ENCODE measurements around the gene GLCCI1. TPM values are rescaled to one million over a fixed set of nuclear protein-coding genes. Genes with fewer than 3 reads are reported as not detected.

GLCCI1 gene
- polyA plus RNA-seq, 2 of the 4 experiments (the other 2 are of a cell fraction), result 1.2 to 2.8 TPM

DNA sequence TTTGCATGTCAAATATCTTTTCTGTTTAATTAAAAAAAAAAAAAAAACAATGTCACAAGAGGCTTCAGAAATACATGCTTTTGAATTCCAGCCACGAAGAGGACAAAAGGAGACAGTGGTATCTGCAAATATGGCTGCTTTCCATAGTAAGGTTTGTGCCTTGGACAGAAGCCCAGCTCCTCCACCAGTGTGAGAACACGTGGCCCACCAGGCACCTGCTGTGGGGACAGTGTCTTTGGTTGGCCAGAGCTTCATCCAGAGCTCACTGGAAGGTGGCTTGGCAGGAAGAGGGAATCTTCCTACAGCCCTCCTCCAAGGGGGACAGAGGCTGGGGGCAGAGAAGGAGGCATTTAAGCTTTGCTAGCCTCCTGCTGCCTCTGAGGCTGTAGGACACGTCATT lies 144.6 kb downstream of the GLCCI1 start:
- Histone ChIP-seq H3K4me3 (no peak overlapping the region), H3K4me1 (no peaks in the 10 kb centered on the region), H3K9me3 (no peaks in the 10 kb centered on the region), H3K4me2 (no peak overlapping the region), H3K27ac (no peak overlapping the region)
- no peak for ATAC-seq
- ChIA-PET POLR2A (no interaction called here), CTCF (no interaction called here)
- no peak for FAIRE-seq
- no peak for DNase-seq (ENCODE audit: low read depth in 1 of 2, low spot score in 1 of 2)
- 42% methylated on average over 3 of the region's 3 CpGs for WGBS (ENCODE audit: missing lambda C conversion rate)
- TF ChIP-seq ESRRA (IDR thresholded peaks at IDR 0.05; ENCODE audit: borderline replicate concordance, low read length) (no peak), CHD4 (IDR thresholded peaks at IDR 0.05; ENCODE audit: borderline replicate concordance) (no peak), TFCP2L1 (CRISPR knock-in tag; IDR thresholded peaks at IDR 0.05) (no peak), BHLHE40 (IDR thresholded peaks at IDR 0.05; ENCODE audit: low read depth, low read length) (no peak), CBX8 (IDR thresholded peaks at IDR 0.05) (no peak), ATOH8 (CRISPR knock-in tag; IDR thresholded peaks at IDR 0.05; ENCODE audit: low read depth) (no peak), TP53 (CRISPR knock-in tag; IDR thresholded peaks at IDR 0.05) (no peak), KDM1A (IDR thresholded peaks at IDR 0.05; ENCODE audit: low read depth) (no peak), EHF (CRISPR knock-in tag; IDR thresholded peaks at IDR 0.05) (no peak), HEYL (CRISPR knock-in tag; IDR thresholded peaks at IDR 0.05) (no peak), MAFK (IDR thresholded peaks at IDR 0.05; ENCODE audit: partially characterized antibody) (no peak), EHMT2 (IDR thresholded peaks at IDR 0.05; ENCODE audit: low read depth) (no peak), NPAS2 (CRISPR knock-in tag; IDR thresholded peaks at IDR 0.05; ENCODE audit: borderline replicate concordance) (no peak), FOSB (CRISPR knock-in tag; IDR thresholded peaks at IDR 0.05) (no peak)

- H3K4me3 ChIP-seq, result no peak overlapping the region
- ATAC-seq, result no peak
- FAIRE-seq, result no peak
- ChIA-PET CTCF (no interaction called here), POLR2A (no interaction called here)
- no peak for DNase-seq (ENCODE audit: low read depth in 1 of 2, low spot score in 1 of 2)
- no peak overlapping the region for H3K4me2 ChIP-seq
- H3K4me1 ChIP-seq, result no peaks in the 10 kb centered on the region
- WGBS (ENCODE audit: missing lambda C conversion rate), result 41% methylated on average over 4 of the region's 4 CpGs
- TF ChIP-seq BHLHE40 (IDR thresholded peaks at IDR 0.05; ENCODE audit: low read depth, low read length) (no peak), KDM1A (IDR thresholded peaks at IDR 0.05; ENCODE audit: low read depth) (no peak), NR3C1 (IDR thresholded peaks at IDR 0.05) (no peak), GATA3 (IDR thresholded peaks at IDR 0.05; ENCODE audit: borderline replicate concordance) (no peak), MYC (IDR thresholded peaks at IDR 0.05; ENCODE audit: borderline replicate concordance, low read length) (no peak), FOXS1 (CRISPR knock-in tag; IDR thresholded peaks at IDR 0.05) (no peak), PHF8 (IDR thresholded peaks at IDR 0.05; ENCODE audit: borderline replicate concordance, low read depth) (no peak), HOXB5 (CRISPR knock-in tag; IDR thresholded peaks at IDR 0.05) (no peak)
- TF ChIP-seq, protein P1, sequence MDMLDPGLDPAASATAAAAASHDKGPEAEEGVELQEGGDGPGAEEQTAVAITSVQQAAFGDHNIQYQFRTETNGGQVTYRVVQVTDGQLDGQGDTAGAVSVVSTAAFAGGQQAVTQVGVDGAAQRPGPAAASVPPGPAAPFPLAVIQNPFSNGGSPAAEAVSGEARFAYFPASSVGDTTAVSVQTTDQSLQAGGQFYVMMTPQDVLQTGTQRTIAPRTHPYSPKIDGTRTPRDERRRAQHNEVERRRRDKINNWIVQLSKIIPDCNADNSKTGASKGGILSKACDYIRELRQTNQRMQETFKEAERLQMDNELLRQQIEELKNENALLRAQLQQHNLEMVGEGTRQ (IDR thresholded peaks at IDR 0.05), result no peak
- H3K27ac ChIP-seq, result no peak overlapping the region
- no peaks in the 10 kb centered on the region for H3K9me3 ChIP-seq
Measured at GRCh38 chr7:8114175-8114574, 145.6 kb downstream of the GLCCI1 start.

DNA sequence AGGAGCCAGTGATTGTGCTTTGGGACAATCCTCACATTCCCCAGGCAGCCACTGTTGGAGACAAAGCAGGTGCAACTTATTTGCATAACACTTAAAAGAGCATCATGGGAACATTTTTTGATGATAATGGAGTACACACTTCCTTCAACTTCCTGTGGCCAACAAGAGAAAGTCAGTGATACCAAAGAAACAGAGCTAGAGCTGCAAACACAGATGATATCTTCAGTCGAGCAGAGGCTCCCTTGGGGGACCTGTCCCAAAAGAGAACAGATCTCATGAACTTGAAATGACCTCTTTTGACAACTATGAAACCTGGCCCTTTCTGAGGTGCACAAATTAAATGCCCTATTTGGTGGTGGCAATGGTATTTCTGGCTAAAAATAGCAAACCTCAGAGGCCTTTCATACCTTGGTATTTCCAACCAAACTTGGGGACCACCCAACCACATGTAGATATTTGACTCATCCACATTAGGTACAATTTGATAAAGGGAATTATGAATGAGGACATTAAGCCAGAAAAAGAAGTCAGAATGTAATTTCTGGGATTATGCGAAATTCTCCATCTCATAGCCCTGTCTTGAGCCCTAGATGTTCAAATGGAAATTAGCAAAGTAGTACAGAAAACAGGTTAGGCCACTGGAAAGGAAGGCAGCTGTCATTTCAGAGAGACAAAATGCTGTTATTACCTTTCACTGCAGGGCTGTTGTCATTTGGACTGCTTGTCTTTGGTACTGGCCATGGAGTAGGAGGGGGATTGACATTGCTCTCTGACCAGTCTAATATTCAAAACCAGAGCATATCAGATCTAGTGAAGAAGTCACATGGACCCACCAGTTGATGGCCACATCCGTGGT lies 147.2 kb downstream of the GLCCI1 start:
- no peak for ATAC-seq
- H3K4me2 ChIP-seq, result no peak overlapping the region
- ChIA-PET POLR2A (no interaction called here), CTCF (no interaction called here)
- H3K4me3 ChIP-seq, result no peak overlapping the region
- H3K9me3 ChIP-seq, result no peaks in the 10 kb centered on the region
- 32% methylated on average over 3 of the region's 3 CpGs for WGBS (ENCODE audit: missing lambda C conversion rate)
- TF ChIP-seq EHF (CRISPR knock-in tag; IDR thresholded peaks at IDR 0.05) (no peak), HDAC2 (IDR thresholded peaks at IDR 0.05) (no peak), RAD21 (conservative IDR thresholded peaks at IDR 0.05 in 1 of 2, IDR thresholded peaks at IDR 0.05 in 1 of 2) (no peak), BHLHE40 (IDR thresholded peaks at IDR 0.05; ENCODE audit: low read depth, low read length) (no peak), MAZ (IDR thresholded peaks at IDR 0.05; ENCODE audit: borderline replicate concordance, low read depth, low read length) (no peak), MAFK (IDR thresholded peaks at IDR 0.05; ENCODE audit: partially characterized antibody) (no peak), ATOH8 (CRISPR knock-in tag; IDR thresholded peaks at IDR 0.05; ENCODE audit: low read depth) (no peak), GATA3 (IDR thresholded peaks at IDR 0.05; ENCODE audit: borderline replicate concordance) (no peak), MYC (IDR thresholded peaks at IDR 0.05; ENCODE audit: borderline replicate concordance, low read length) (no peak), JUN (IDR thresholded peaks at IDR 0.05) (no peak), HOXA7 (CRISPR knock-in tag; IDR thresholded peaks at IDR 0.05) (no peak), TP53 (CRISPR knock-in tag; IDR thresholded peaks at IDR 0.05) (no peak), POLR2A (IDR thresholded peaks at IDR 0.05; ENCODE audit: low read length) (no peak), RARB (CRISPR knock-in tag; IDR thresholded peaks at IDR 0.05) (no peak)
- TF ChIP-seq, protein P2, sequence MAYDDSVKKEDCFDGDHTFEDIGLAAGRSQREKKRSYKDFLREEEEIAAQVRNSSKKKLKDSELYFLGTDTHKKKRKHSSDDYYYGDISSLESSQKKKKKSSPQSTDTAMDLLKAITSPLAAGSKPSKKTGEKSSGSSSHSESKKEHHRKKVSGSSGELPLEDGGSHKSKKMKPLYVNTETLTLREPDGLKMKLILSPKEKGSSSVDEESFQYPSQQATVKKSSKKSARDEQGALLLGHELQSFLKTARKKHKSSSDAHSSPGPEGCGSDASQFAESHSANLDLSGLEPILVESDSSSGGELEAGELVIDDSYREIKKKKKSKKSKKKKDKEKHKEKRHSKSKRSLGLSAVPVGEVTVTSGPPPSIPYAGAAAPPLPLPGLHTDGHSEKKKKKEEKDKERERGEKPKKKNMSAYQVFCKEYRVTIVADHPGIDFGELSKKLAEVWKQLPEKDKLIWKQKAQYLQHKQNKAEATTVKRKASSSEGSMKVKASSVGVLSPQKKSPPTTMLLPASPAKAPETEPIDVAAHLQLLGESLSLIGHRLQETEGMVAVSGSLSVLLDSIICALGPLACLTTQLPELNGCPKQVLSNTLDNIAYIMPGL (CRISPR knock-in tag; IDR thresholded peaks at IDR 0.05; ENCODE audit: borderline replicate concordance), result no peak
- FAIRE-seq, result no peak
- H3K4me1 ChIP-seq, result no peaks in the 10 kb centered on the region
- no peak overlapping the region for H3K27ac ChIP-seq
- DNase-seq (ENCODE audit: low read depth in 1 of 2, low spot score in 1 of 2), result no peak
